Right lobe of liver (tissue), 6 donors: Measurements from ENCODE around the gene ATXN7. TPM values are rescaled to one million over a fixed set of nuclear protein-coding genes. Genes with fewer than 3 reads are reported as not detected.

Source experiments
- ATAC-seq, 4 donors: fragments of 200-7000 bp; cut with Tn5 transposase; one replicate each; pipeline ENCODE4 v1.9.1; 2020; ENCODE audit warnings: mild to moderate bottlenecking in 4 of 4, moderate library complexity in 4 of 4
- DNase-seq, 3 donors: peaks; one replicate each; pipeline ENCODE4 v3.0.0-alpha.2; 2020
- H3K27ac ChIP-seq, 3 donors: fragments of 200-600 bp; one replicate each; pipeline ENCODE4 v1.8.0; 2022
- H3K27me3 ChIP-seq, 2 donors: fragments of 200-600 bp; one replicate each; pipeline ENCODE4 v1.8.0; 2022
- H3K36me3 ChIP-seq, 4 donors: fragments of 200-600 bp; sonication (generic) in 1 of 4; one replicate each; pipeline versions ENCODE4 v1.5.1 to v1.8.0; 2017 to 2022; ENCODE audit warnings: control low read depth in 1 of 4
- H3K4me1 ChIP-seq, 4 donors: fragments of 200-600 bp; sonication (generic) in 1 of 4; one replicate each; pipeline versions ENCODE4 v1.5.1 to v1.8.0; 2017 to 2022; ENCODE audit warnings: control low read depth in 1 of 4
- H3K4me3 ChIP-seq, 3 donors: fragments of 200-600 bp; one replicate each; pipeline ENCODE4 v1.8.0; 2022
- H3K9me3 ChIP-seq, 4 donors: fragments of 200-600 bp; sonication (generic) in 1 of 4; one replicate each; pipeline versions ENCODE4 v1.5.1 to v1.8.0; 2017 to 2022; ENCODE audit warnings: control low read depth in 1 of 4
- CTCF ChIP-seq, 4 donors: fragments of 200-600 bp in 3 of 4; fragments of 450-650 bp in 1 of 4; IDR thresholded peaks; one replicate each; pipeline versions ENCODE4 v1.5.1 to v1.8.0; 2016 to 2022; ENCODE audit warnings: antibody characterized with exemption in 4 of 4, mild to moderate bottlenecking in 2 of 4
- POLR2A ChIP-seq: fragments of 450-650 bp; IDR thresholded peaks from one replicate; pipeline ENCODE4 v1.6.1; 2017; ENCODE audit warnings: antibody characterized with exemption, mild to moderate bottlenecking
- WGBS: methylation state at CpG from one replicate; pipeline ENCODE4 v1.1.6; 2018; ENCODE audit warnings: low coverage, low lambda C conversion rate; ENCODE audit not compliant: insufficient coverage; ENCODE audit errors: missing lambda C conversion rate; 5-methylcytosine and 5-hydroxymethylcytosine counted together
- intact Hi-C, 2 donors: fragments of 100-400 bp; cut with DNase I; formaldehyde crosslinking; loops; one replicate each; pipeline versions ENCODE4 v1.11.2 to v1.14.1; 2022
- total RNA-seq, 6 experiments: library from RNA; depleted of rRNA in 2 of 6; stranded (reverse); fragments of >200 nt in 2 of 6; fragmentation: NEBNext Ultra II Directional in 3 of 6; extraction: Animal tissue kit (Norgen Biotek cat#: 25700) in 3 of 6; gene quantifications; one replicate each; pipeline versions ENCODE4 v1.1.0 to v1.2.4, GENCODE V29; 2016 to 2023
- donor health status: DM: no; HTN: yes; CAD: no.
- donor health status: DM: no; HTN: no; CAD: no.
- donor health status: DM: no; HTN: no; CAD: no.
- donor health status: DM: no; HTN: yes; CAD: no.
- donor health status: DM: no; HTN: yes; CAD: no.

The ATXN7 gene
- total RNA-seq, 6 experiments from 2014 or later: 14.6 to 18.6 (median 15.0) TPM

- Histone ChIP-seq H3K4me3 (no peak overlapping the region), H3K9me3 (no peaks in the 10 kb centered on the region), H3K27me3 (no peaks in the 10 kb centered on the region), H3K4me1 (peaks cover 0 to 10% (median 0%) of the 10 kb centered on the region in 4 donors), H3K27ac (no peak overlapping the region), H3K36me3 (peaks cover 0 to 67% (median 32%) of the 10 kb centered on the region in 4 donors)
- TF ChIP-seq POLR2A (no peak), CTCF (IDR thresholded peaks at IDR 0.05) (peak; percentile 89 to 94 (median 92))
- DNase-seq (peak; percentile 50 to 72 (median 63)), ATAC-seq (peak; percentile 95 to 97 (median 96))
- WGBS: 0% methylated on average over 2 of the region's 3 CpGs
- intact Hi-C loops: loop anchor here in 1 of 2 donors (10.0 kb wide), 2 partner anchors 79 to 129 kb away; partner anchors contain the start of genes ATXN7, SCAANT1 and THOC7
Observed at GRCh38 chr3:63993653-63994079, 130.0 kb downstream of the ATXN7 start.

GRCh38 chr3:63995086-63995485 lies 131.4 kb downstream of the ATXN7 start:
- TF ChIP-seq POLR2A: no peak
- no peak for TF ChIP-seq CTCF (IDR thresholded peaks at IDR 0.05)
- intact Hi-C loops: loop anchor here in 1 of 2 donors (10.0 kb wide), 2 partner anchors 80 to 130 kb away; partner anchors contain the start of genes ATXN7, SCAANT1 and THOC7
- WGBS: 69% methylated on average over 5 of the region's 5 CpGs
- no peaks in the 10 kb centered on the region for H3K9me3 ChIP-seq
- H3K27ac ChIP-seq: no peak overlapping the region
- H3K4me1 ChIP-seq: peaks cover 0 to 18% (median 0%) of the 10 kb centered on the region in 4 donors
- peaks cover 0 to 53% (median 23%) of the 10 kb centered on the region in 4 donors for H3K36me3 ChIP-seq
- DNase-seq: no peak
- no peaks in the 10 kb centered on the region for H3K27me3 ChIP-seq
- H3K4me3 ChIP-seq: no peak overlapping the region
- ATAC-seq: no peak

GRCh38 chr3:63998852-63999754 lies 135.4 kb downstream of the ATXN7 start:
- no peak for DNase-seq
- no peak overlapping the region for H3K27ac ChIP-seq
- H3K36me3 ChIP-seq: peaks cover 0 to 30% (median 18%) of the 10 kb centered on the region in 4 donors
- intact Hi-C loops: loop anchor here in 1 of 2 donors (10.0 kb wide), 2 partner anchors 84 to 134 kb away; partner anchors contain the start of genes ATXN7, SCAANT1 and THOC7
- 45% methylated on average over 9 of the region's 10 CpGs for WGBS
- TF ChIP-seq POLR2A: no peak
- no peak for TF ChIP-seq CTCF (IDR thresholded peaks at IDR 0.05)
- no peaks in the 10 kb centered on the region for H3K27me3 ChIP-seq
- no peak overlapping the region for H3K4me3 ChIP-seq
- H3K4me1 ChIP-seq: peaks cover 0 to 26% (median 3%) of the 10 kb centered on the region in 4 donors
- no peaks in the 10 kb centered on the region for H3K9me3 ChIP-seq
- ATAC-seq: peak; percentile 32 to 67 (median 41)

GRCh38 chr3:64000453-64001055 lies 136.9 kb downstream of the ATXN7 start:
- no peaks in the 10 kb centered on the region for H3K9me3 ChIP-seq
- H3K27ac ChIP-seq: no peak overlapping the region
- no peak for DNase-seq
- TF ChIP-seq POLR2A (no peak), CTCF (IDR thresholded peaks at IDR 0.05) (no peak)
- H3K4me1 ChIP-seq: peaks cover 0 to 26% (median 3%) of the 10 kb centered on the region in 4 donors
- H3K27me3 ChIP-seq: no peaks in the 10 kb centered on the region
- 96% methylated on average over 5 of the region's 9 CpGs for WGBS
- H3K36me3 ChIP-seq: peaks cover 0 to 21% (median 13%) of the 10 kb centered on the region in 4 donors
- H3K4me3 ChIP-seq: no peak overlapping the region
- no peak for ATAC-seq
- intact Hi-C loops: no loop called here
